H1 (cell line): ENCODE data around the gene GGA2. TPM values are rescaled to one million over a fixed set of nuclear protein-coding genes. Genes with fewer than 3 reads are reported as not detected.

Experiments
- CTCF ChIA-PET: fragments of 300-600 bp; sonication (Branson Sonifier 250); formaldehyde crosslinking; loops from one replicate; lab custom pipeline; 2021; ENCODE audit not compliant: partially characterized antibody; lab: Charles Lee
- POLR2A ChIA-PET: fragments of 300-600 bp; sonication (Branson Sonifier 250); formaldehyde crosslinking; loops from one replicate; lab custom pipeline; 2021; ENCODE audit warnings: inconsistent platforms; ENCODE audit not compliant: partially characterized antibody; lab: Charles Lee
- DNase-seq, 2 experiments: peaks; one replicate each; pipeline versions ENCODE4 v3.0.0 to v3.0.0-alpha.2; 2010 to 2022; ENCODE audit warnings: low spot score in 2 of 2, low read depth in 1 of 2, mixed read lengths in 1 of 2
- FAIRE-seq: peaks from 2 replicates; lab custom pipeline; 2011; peaks lifted over from hg19 to GRCh38; lab: Jason Lieb, UNC
- H2AFZ ChIP-seq: 2 replicates; pipeline ENCODE4 v1.8.1; 2012; ENCODE audit warnings: low read length, inconsistent platforms
- H2AK5ac ChIP-seq: 2 replicates; pipeline ENCODE4 v1.6.1; 2013; ENCODE audit warnings: low read depth, low read length
- H2BK120ac ChIP-seq: replicated peaks from 2 replicates; pipeline ENCODE3; 2013; ENCODE audit warnings: low read depth, low read length, inconsistent platforms
- H2BK12ac ChIP-seq: 2 replicates; pipeline ENCODE4 v1.6.1; 2013; ENCODE audit warnings: low read depth, low read length
- H2BK15ac ChIP-seq: 2 replicates; pipeline ENCODE4 v1.6.1; 2013; ENCODE audit warnings: low read length
- H2BK20ac ChIP-seq: 2 replicates; pipeline ENCODE4 v1.6.1; 2013; ENCODE audit warnings: low read length
- H2BK5ac ChIP-seq: 2 replicates; pipeline ENCODE4 v1.6.1; 2013; ENCODE audit warnings: low read depth, low read length
- H3K14ac ChIP-seq: 2 replicates; pipeline ENCODE4 v1.6.1; 2013; ENCODE audit warnings: inconsistent platforms; ENCODE audit not compliant: insufficient read length
- H3K18ac ChIP-seq: 2 replicates; pipeline ENCODE4 v1.6.1; 2013; ENCODE audit warnings: low read length; ENCODE audit errors: extremely low read depth
- H3K23ac ChIP-seq: 2 replicates; pipeline ENCODE4 v1.6.1; 2013; ENCODE audit warnings: inconsistent platforms; ENCODE audit not compliant: insufficient read length
- H3K23me2 ChIP-seq: 2 replicates; pipeline ENCODE4 v1.6.1; 2013; ENCODE audit warnings: low read depth, low read length
- H3K27ac ChIP-seq: 2 replicates; pipeline ENCODE4 v1.6.1; 2011; ENCODE audit warnings: low read depth, low read length, inconsistent platforms
- H3K27me3 ChIP-seq, 4 experiments: replicated peaks in 1 of 4; 1 replicate in 1 of 4; 2 replicates in 3 of 4; pipeline versions ENCODE4 v1.6.1 to v1.8.1; 2011 to 2013; ENCODE audit warnings: low read length in 3 of 4, mild to moderate bottlenecking in 3 of 4, inconsistent platforms in 2 of 4, mixed read lengths in 2 of 4, moderate library complexity in 1 of 4; ENCODE audit not compliant: control insufficient read depth in 3 of 4, insufficient read depth in 3 of 4; ENCODE audit errors: extremely low read depth in 1 of 4
- H3K36me3 ChIP-seq, 4 experiments: 2 replicates each; pipeline versions ENCODE4 v1.6.1 to v1.8.1; 2011 to 2013; ENCODE audit warnings: mild to moderate bottlenecking in 4 of 4, low read length in 3 of 4, moderate library complexity in 2 of 4, control low read depth in 1 of 4, inconsistent platforms in 1 of 4; ENCODE audit not compliant: insufficient read depth in 4 of 4, control insufficient read depth in 2 of 4
- H3K4ac ChIP-seq: replicated peaks from 2 replicates; pipeline ENCODE3; 2013; ENCODE audit warnings: low read length, low read depth, mixed read lengths, inconsistent platforms; ENCODE audit not compliant: insufficient read length
- H3K4me1 ChIP-seq, 4 experiments: replicated peaks in 1 of 4; 1 replicate in 1 of 4; 2 replicates in 3 of 4; pipeline versions ENCODE4 v1.6.1 to v1.8.1; 2011 to 2013; ENCODE audit warnings: low read length in 3 of 4, inconsistent platforms in 2 of 4, mixed read lengths in 1 of 4; ENCODE audit not compliant: insufficient read depth in 4 of 4, control insufficient read depth in 3 of 4
- H3K4me2 ChIP-seq, 2 experiments: 2 replicates each; pipeline versions ENCODE4 v1.6.1 to v1.8.1; 2011 to 2013; ENCODE audit warnings: low read depth in 2 of 2, low read length in 2 of 2, control low read depth in 1 of 2, inconsistent platforms in 1 of 2, mild to moderate bottlenecking in 1 of 2; ENCODE audit not compliant: insufficient read depth in 1 of 2
- H3K4me3 ChIP-seq, 4 experiments: fragments of 200-600, 300-600 bp in 1 of 4; sonication (generic), shearing (Covaris generic), sonication (Bioruptor Twin) in 1 of 4; 2 replicates each; pipeline versions ENCODE4 v1.5.1 to v1.8.1; 2011 to 2016; ENCODE audit warnings: low read length in 4 of 4, low read depth in 3 of 4, control low read depth in 2 of 4, inconsistent platforms in 2 of 4, mild to moderate bottlenecking in 2 of 4, mixed read lengths in 1 of 4, moderate library complexity in 1 of 4; ENCODE audit not compliant: insufficient read depth in 2 of 4; ENCODE audit errors: extremely low read depth in 1 of 4
- H3K56ac ChIP-seq: replicated peaks from 2 replicates; pipeline ENCODE3; 2013; ENCODE audit warnings: low read depth, mild to moderate bottlenecking, mixed read lengths, low read length, inconsistent platforms; ENCODE audit not compliant: insufficient read length
- H3K79me1 ChIP-seq: 2 replicates; pipeline ENCODE4 v1.6.1; 2013; ENCODE audit warnings: low read depth, low read length, control low read depth
- H3K79me2 ChIP-seq, 2 experiments: 2 replicates each; pipeline versions ENCODE4 v1.6.1 to v1.8.1; 2012 to 2013; ENCODE audit warnings: low read length in 2 of 2, mild to moderate bottlenecking in 2 of 2, inconsistent platforms in 1 of 2; ENCODE audit not compliant: insufficient read depth in 2 of 2, control insufficient read depth in 1 of 2
- H3K9ac ChIP-seq, 4 experiments: replicated peaks in 1 of 4; 1 replicate in 1 of 4; 2 replicates in 3 of 4; pipeline versions ENCODE4 v1.6.1 to v1.8.1; 2011 to 2013; ENCODE audit warnings: low read depth in 3 of 4, low read length in 3 of 4, control low read depth in 2 of 4, mild to moderate bottlenecking in 2 of 4, moderate library complexity in 2 of 4, inconsistent platforms in 1 of 4; ENCODE audit errors: extremely low read depth in 1 of 4
- H3K9me3 ChIP-seq, 2 experiments: 2 replicates each; pipeline versions ENCODE4 v1.6.1 to v1.8.1; 2012 to 2013; ENCODE audit warnings: mild to moderate bottlenecking in 2 of 2, moderate library complexity in 2 of 2, control low read depth in 1 of 2, inconsistent platforms in 1 of 2, low read depth in 1 of 2, low read length in 1 of 2, mixed read lengths in 1 of 2; ENCODE audit not compliant: insufficient read depth in 2 of 2
- H4K20me1 ChIP-seq, 2 experiments: replicated peaks in 1 of 2; 2 replicates each; pipeline versions ENCODE3 to v1.8.1; 2011 to 2013; ENCODE audit warnings: inconsistent platforms in 2 of 2, low read length in 2 of 2, mild to moderate bottlenecking in 1 of 2; ENCODE audit not compliant: insufficient read depth in 2 of 2, control insufficient read depth in 1 of 2
- H4K5ac ChIP-seq: 2 replicates; pipeline ENCODE4 v1.6.1; 2013; ENCODE audit warnings: low read length, low read depth, mixed read lengths, inconsistent platforms; ENCODE audit not compliant: insufficient read length
- H4K8ac ChIP-seq: 2 replicates; pipeline ENCODE4 v1.8.0; 2013; ENCODE audit warnings: mild to moderate bottlenecking, moderate library complexity, low read length, inconsistent platforms; ENCODE audit not compliant: insufficient read depth; ENCODE audit errors: extremely low read depth
- H4K91ac ChIP-seq: replicated peaks from 2 replicates; pipeline ENCODE3; 2013; ENCODE audit warnings: low read length, mixed read lengths, inconsistent platforms; ENCODE audit not compliant: insufficient read length
- KDM5A ChIP-seq: fragments of 200-600 bp; IDR thresholded peaks from 2 replicates; pipeline ENCODE4 v1.7.1; 2012; ENCODE audit warnings: mild to moderate bottlenecking, low read length, inconsistent platforms, mixed read lengths
- NRF1 ChIP-seq: IDR thresholded peaks from 2 replicates; pipeline ENCODE4 v1.6.1; 2011; ENCODE audit warnings: mild to moderate bottlenecking, low read depth, low read length, improper control_type of control experiment
- POU5F1 ChIP-seq: IDR thresholded peaks from 2 replicates; pipeline ENCODE4 v1.6.1; 2011; ENCODE audit warnings: low read depth, mild to moderate bottlenecking, low read length, moderate library complexity
- RFX5 ChIP-seq: IDR thresholded peaks from 2 replicates; pipeline ENCODE4 v1.6.1; 2011; ENCODE audit warnings: low read depth, low read length, improper control_type of control experiment, borderline replicate concordance
- SIRT6 ChIP-seq: IDR thresholded peaks from one replicate; pipeline ENCODE4 v1.7.1; 2012; ENCODE audit warnings: low read length, inconsistent platforms
- SRF ChIP-seq: IDR thresholded peaks from 2 replicates; pipeline ENCODE4 v1.6.1; 2011; ENCODE audit warnings: mild to moderate bottlenecking, low read depth, low read length, moderate library complexity
- SUZ12 ChIP-seq: fragments of 200-600 bp; sonication (generic); IDR thresholded peaks from 2 replicates; pipeline ENCODE4 v1.6.1; 2012; ENCODE audit warnings: mild to moderate bottlenecking, inconsistent platforms, low read length, moderate library complexity, mixed read lengths
- TBP ChIP-seq: IDR thresholded peaks from 2 replicates; pipeline ENCODE4 v1.6.1; 2011; ENCODE audit warnings: low read depth, low read length, improper control_type of control experiment
- ZNF274 ChIP-seq: IDR thresholded peaks from 2 replicates; pipeline ENCODE4 v1.7.0; 2012; ENCODE audit warnings: low read length, borderline replicate concordance; ENCODE audit errors: extremely low read depth
- WGBS, 2 experiments: shearing (Covaris generic) in 1 of 2; methylation state at CpG; one replicate each; pipeline versions ENCODE4 v1.1.6 to v1.1.7; 2013 to 2015; ENCODE audit warnings: low lambda C conversion rate in 2 of 2, mixed read lengths in 2 of 2, inconsistent platforms in 1 of 2, low coverage in 1 of 2, missing lambda C conversion rate in 1 of 2; ENCODE audit not compliant: insufficient replicate concordance in 2 of 2, insufficient coverage in 1 of 2, insufficient read length in 1 of 2; ENCODE audit errors: extremely low coverage in 1 of 2, missing lambda C conversion rate in 1 of 2; 5-methylcytosine and 5-hydroxymethylcytosine counted together
- polyA plus RNA-seq, 7 experiments: library from polyadenylated mRNA; depleted of rRNA in 3 of 7; stranded (reverse) in 5 of 7; unstranded in 2 of 7; fragments of >200 nt in 5 of 7; fragments of 200-250 nt in 2 of 7; gene quantifications; 1 replicate in 5 of 7; 2 replicates in 1 of 7; 4 replicates in 1 of 7; pipeline versions ENCODE4 v1.2.1 to v1.2.3, GENCODE V29; 2011 to 2013; ENCODE audit warnings: missing spikeins in 2 of 7, mixed read lengths in 2 of 7
- total RNA-seq: library from RNA; stranded (reverse); fragmentation: NEBNext Ultra II Directional; extraction: Animal tissue kit (Norgen Biotek cat#: 25700); gene quantifications from 2 replicates; pipeline ENCODE4 v1.2.1, GENCODE V29; 2021

GGA2 gene
- total and polyA plus RNA-seq, 2 of the 8 experiments (the other 6 are each of a cell fraction or from before 2014, with no cell fraction given), result 65.8 to 114 TPM

DNA sequence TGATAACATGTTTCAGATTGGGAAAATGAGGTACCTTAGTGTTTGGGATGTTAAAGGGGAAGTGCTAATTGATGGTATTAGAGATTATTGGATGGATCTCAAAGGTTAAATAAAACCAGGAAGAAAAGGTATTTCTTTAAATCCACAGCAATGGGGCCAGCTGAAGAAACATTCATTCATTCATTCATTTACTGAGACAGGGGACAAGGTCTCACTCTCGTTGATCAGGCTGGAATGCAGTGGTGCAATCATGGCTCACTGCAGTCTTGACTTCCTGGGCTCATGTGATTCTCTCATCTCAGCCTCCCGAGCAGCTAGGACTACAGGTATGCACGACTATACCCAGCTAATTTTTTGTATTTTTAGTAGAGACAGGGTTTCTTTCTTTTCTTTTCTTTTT is 27.1 kb upstream of the GGA2 start:
- H3K4ac ChIP-seq, result no peak overlapping the region
- H3K4me2 ChIP-seq, result no peak overlapping the region
- no peaks in the 10 kb centered on the region for H3K27me3 ChIP-seq
- no peak overlapping the region for H2BK12ac ChIP-seq
- no peak overlapping the region for H4K8ac ChIP-seq
- H3K18ac ChIP-seq, result no peak overlapping the region
- H2AFZ ChIP-seq, result no peak overlapping the region
- DNase-seq, result no peak
- no peak overlapping the region for H2BK20ac ChIP-seq
- H3K9ac ChIP-seq, result no peak overlapping the region
- no peak overlapping the region for H4K91ac ChIP-seq
- no peak overlapping the region for H4K5ac ChIP-seq
- WGBS, 2 experiments, result 93% methylated on average over 3 of the region's 3 CpGs; no CpG with 5 or more reads in 1 of the 2 experiments
- H2BK15ac ChIP-seq, result no peak overlapping the region
- H3K79me1 ChIP-seq, result no peaks in the 10 kb centered on the region
- H2AK5ac ChIP-seq, result no peak overlapping the region
- no peak overlapping the region for H3K56ac ChIP-seq
- no peak overlapping the region for H3K23ac ChIP-seq
- H3K4me3 ChIP-seq, result no peak overlapping the region
- H3K4me1 ChIP-seq, result no peaks in the 10 kb centered on the region
- H3K14ac ChIP-seq, result no peak overlapping the region
- TF ChIP-seq ZNF274 (no peak), RFX5 (no peak), SRF (no peak), SUZ12 (no peak), POU5F1 (no peak), SIRT6 (no peak), TBP (no peak), NRF1 (no peak), KDM5A (no peak)
- TF ChIP-seq, all 59 proteins: peak for 0
- H3K27ac ChIP-seq, result no peak overlapping the region
- ChIA-PET POLR2A (no interaction called here), CTCF (interaction anchor here (1.1 kb wide), 1 partner anchor 60 kb away, joined by 3 read pairs; the partner anchor contains the start of gene NDUFAB1)
- peaks cover 0 to 6% of the 10 kb centered on the region in 2 experiments for H4K20me1 ChIP-seq
- H2BK120ac ChIP-seq, result no peak overlapping the region
- no peaks in the 10 kb centered on the region for H3K9me3 ChIP-seq
- no peaks in the 10 kb centered on the region for H3K23me2 ChIP-seq
- peaks cover 11 to 56% (median 42%) of the 10 kb centered on the region in 4 experiments; a peak in 7 of 8 replicates for H3K36me3 ChIP-seq
- no peaks in the 10 kb centered on the region for H3K79me2 ChIP-seq
- H2BK5ac ChIP-seq, result no peak overlapping the region
- no peak for FAIRE-seq
